ENCODE data around the gene URAD. TPM values are rescaled to one million over a fixed set of nuclear protein-coding genes. Genes with fewer than 3 reads are reported as not detected.
"Not testable (repeated sequence)": the region's sequence is repeated elsewhere in the genome, so short reads cannot be mapped to it uniquely, and the experiment has no call there.

The URAD gene
- total RNA-seq, 2 donors from 2014 or later: not detected

GRCh38 chr13:27964741-27965323 lies 23.7 kb downstream of the URAD start:
- DNase-seq (no peak), ATAC-seq (replicated peaks in 1 of 2) (no peak)
- H3K36me3 Mint-ChIP-seq (ENCODE audit: insufficient read depth in 2 of 2): peaks cover 0 to 3% of the 10 kb centered on the region in 2 donors
- peaks cover 31% of the 10 kb centered on the region for H3K4me1 Mint-ChIP-seq (ENCODE audit: low read depth)
- H3K4me3 Mint-ChIP-seq: no peak overlapping the region
- no peak overlapping the region for H3K27ac Mint-ChIP-seq
- H3K27me3 Mint-ChIP-seq (ENCODE audit: low read depth): peaks cover 83% of the 10 kb centered on the region
- H3K9me3 Mint-ChIP-seq: no peaks in the 10 kb centered on the region

GRCh38 chr13:27964206-27964605 lies 24.3 kb downstream of the URAD start:
- H3K4me3 Mint-ChIP-seq; H3K9me3 Mint-ChIP-seq; DNase-seq; H3K36me3 Mint-ChIP-seq (ENCODE audit: insufficient read depth in 2 of 2); ATAC-seq (replicated peaks in 1 of 2); H3K27ac Mint-ChIP-seq: not testable (repeated sequence)
- H3K4me1 Mint-ChIP-seq (ENCODE audit: low read depth): peaks cover 25% of the 10 kb centered on the region
- H3K27me3 Mint-ChIP-seq (ENCODE audit: low read depth): peaks cover 83% of the 10 kb centered on the region

- no peak for ATAC-seq (replicated peaks in 1 of 2)
- DNase-seq: no peak
- Mint-ChIP-seq H3K36me3 (ENCODE audit: insufficient read depth in 2 of 2) (peaks cover 0 to 3% of the 10 kb centered on the region in 2 donors), H3K27me3 (ENCODE audit: low read depth) (peaks cover 86% of the 10 kb centered on the region), H3K27ac (no peak overlapping the region), H3K4me3 (no peak overlapping the region), H3K9me3 (no peaks in the 10 kb centered on the region), H3K4me1 (ENCODE audit: low read depth) (peaks cover 23% of the 10 kb centered on the region)
These were observed 25.0 kb downstream of the URAD start for GRCh38 chr13:27963491-27963890.

GRCh38 chr13:27962982-27963381 lies 25.5 kb downstream of the URAD start:
- no peak overlapping the region for H3K27ac Mint-ChIP-seq
- no peak overlapping the region for H3K4me3 Mint-ChIP-seq
- H3K27me3 Mint-ChIP-seq (ENCODE audit: low read depth): peaks cover 87% of the 10 kb centered on the region
- no peak for DNase-seq
- peaks cover 21% of the 10 kb centered on the region for H3K4me1 Mint-ChIP-seq (ENCODE audit: low read depth)
- H3K9me3 Mint-ChIP-seq: no peaks in the 10 kb centered on the region
- H3K36me3 Mint-ChIP-seq (ENCODE audit: insufficient read depth in 2 of 2): peaks cover 0 to 3% of the 10 kb centered on the region in 2 donors
- ATAC-seq (replicated peaks in 1 of 2): no peak

GRCh38 chr13:27962128-27962841 lies 26.2 kb downstream of the URAD start:
- Mint-ChIP-seq H3K9me3 (no peaks in the 10 kb centered on the region), H3K27me3 (ENCODE audit: low read depth) (peaks cover 86% of the 10 kb centered on the region), H3K4me3 (peak overlapping the region in 1 of 2 donors; percentile 15), H3K4me1 (ENCODE audit: low read depth) (peaks cover 14% of the 10 kb centered on the region), H3K27ac (no peak overlapping the region), H3K36me3 (ENCODE audit: insufficient read depth in 2 of 2) (no peaks in the 10 kb centered on the region)
- no peak for DNase-seq
- ATAC-seq (replicated peaks in 1 of 2): no peak

GRCh38 chr13:27961227-27962085 lies 27.0 kb downstream of the URAD start:
- H3K27ac Mint-ChIP-seq: no peak overlapping the region
- no peaks in the 10 kb centered on the region for H3K9me3 Mint-ChIP-seq
- peak overlapping the region; percentile 37 to 54 for H3K4me3 Mint-ChIP-seq
- H3K4me1 Mint-ChIP-seq (ENCODE audit: low read depth): peaks cover 10% of the 10 kb centered on the region
- ATAC-seq (replicated peaks in 1 of 2) (no peak), DNase-seq (no peak)
- H3K36me3 Mint-ChIP-seq (ENCODE audit: insufficient read depth in 2 of 2): no peaks in the 10 kb centered on the region
- H3K27me3 Mint-ChIP-seq (ENCODE audit: low read depth): peaks cover 89% of the 10 kb centered on the region

GRCh38 chr13:27960362-27961226 lies 27.9 kb downstream of the URAD start:
- Mint-ChIP-seq H3K27ac (no peak overlapping the region), H3K9me3 (no peaks in the 10 kb centered on the region), H3K36me3 (ENCODE audit: insufficient read depth in 2 of 2) (no peaks in the 10 kb centered on the region), H3K4me1 (ENCODE audit: low read depth) (peaks cover 7% of the 10 kb centered on the region), H3K27me3 (ENCODE audit: low read depth) (peaks cover 89% of the 10 kb centered on the region), H3K4me3 (peak overlapping the region; percentile 77 to 84)
- DNase-seq (peak; percentile 50 to 64), ATAC-seq (replicated peaks in 1 of 2) (peak; percentile 51 to 66)

- Mint-ChIP-seq H3K27ac (no peak overlapping the region), H3K9me3 (no peaks in the 10 kb centered on the region), H3K4me1 (ENCODE audit: low read depth) (peaks cover 7% of the 10 kb centered on the region), H3K4me3 (peak overlapping the region; percentile 77 to 84), H3K36me3 (ENCODE audit: insufficient read depth in 2 of 2) (no peaks in the 10 kb centered on the region), H3K27me3 (ENCODE audit: low read depth) (peaks cover 89% of the 10 kb centered on the region)
- ATAC-seq (replicated peaks in 1 of 2): no peak
- no peak for DNase-seq
These were observed 28.5 kb downstream of the URAD start for GRCh38 chr13:27959976-27960361.

GRCh38 chr13:27956576-27957300 lies 31.8 kb downstream of the URAD start:
- Mint-ChIP-seq H3K4me3 (no peak overlapping the region), H3K27ac (no peak overlapping the region), H3K4me1 (ENCODE audit: low read depth) (peaks cover 16% of the 10 kb centered on the region), H3K36me3 (ENCODE audit: insufficient read depth in 2 of 2) (no peaks in the 10 kb centered on the region), H3K27me3 (ENCODE audit: low read depth) (peaks cover 73% of the 10 kb centered on the region), H3K9me3 (no peaks in the 10 kb centered on the region)
- ATAC-seq (replicated peaks in 1 of 2): no peak
- DNase-seq: no peak

GRCh38 chr13:27955014-27955591 lies 33.4 kb downstream of the URAD start:
- no peak overlapping the region for H3K27ac Mint-ChIP-seq
- DNase-seq: no peak
- H3K9me3 Mint-ChIP-seq: peaks cover 0 to under 1% of the 10 kb centered on the region in 2 donors
- no peak for ATAC-seq (replicated peaks in 1 of 2)
- H3K27me3 Mint-ChIP-seq (ENCODE audit: low read depth): peaks cover 72% of the 10 kb centered on the region
- no peaks in the 10 kb centered on the region for H3K36me3 Mint-ChIP-seq (ENCODE audit: insufficient read depth in 2 of 2)
- peak overlapping the region in 1 of 2 donors; percentile 9 for H3K4me3 Mint-ChIP-seq
- H3K4me1 Mint-ChIP-seq (ENCODE audit: low read depth): peaks cover 13% of the 10 kb centered on the region

- DNase-seq (no peak), ATAC-seq (replicated peaks in 1 of 2) (peak; percentile 45 to 50)
- peaks cover 70% of the 10 kb centered on the region for H3K27me3 Mint-ChIP-seq (ENCODE audit: low read depth)
- H3K4me3 Mint-ChIP-seq: peak overlapping the region; percentile 83 to 88
- peaks cover 0 to 2% of the 10 kb centered on the region in 2 donors for H3K9me3 Mint-ChIP-seq
- no peak overlapping the region for H3K27ac Mint-ChIP-seq
- peaks cover 10% of the 10 kb centered on the region for H3K4me1 Mint-ChIP-seq (ENCODE audit: low read depth)
- H3K36me3 Mint-ChIP-seq (ENCODE audit: insufficient read depth in 2 of 2): no peaks in the 10 kb centered on the region
These were observed 34.1 kb downstream of the URAD start for GRCh38 chr13:27954406-27954851.

Measured in activated T-cell treated with anti-CD3 and anti-CD28 coated beads, Interleukin-2, amount 50 U/mL, for 72 hours (primary cell).